Measurements from ENCODE around the gene POLR1G. TPM values are rescaled to one million over a fixed set of nuclear protein-coding genes. Genes with fewer than 3 reads are reported as not detected.
"Not testable (repeated sequence)": the region's sequence is repeated elsewhere in the genome, so short reads cannot be mapped to it uniquely, and the experiment has no call there.

The POLR1G gene
- total and polyA plus RNA-seq, 2 donors from 2014 or later = 2.4 to 3.9 TPM

GRCh38 chr19:45408830-45409556, 2.5 kb downstream of the POLR1G start:
- TF ChIP-seq, protein P1, sequence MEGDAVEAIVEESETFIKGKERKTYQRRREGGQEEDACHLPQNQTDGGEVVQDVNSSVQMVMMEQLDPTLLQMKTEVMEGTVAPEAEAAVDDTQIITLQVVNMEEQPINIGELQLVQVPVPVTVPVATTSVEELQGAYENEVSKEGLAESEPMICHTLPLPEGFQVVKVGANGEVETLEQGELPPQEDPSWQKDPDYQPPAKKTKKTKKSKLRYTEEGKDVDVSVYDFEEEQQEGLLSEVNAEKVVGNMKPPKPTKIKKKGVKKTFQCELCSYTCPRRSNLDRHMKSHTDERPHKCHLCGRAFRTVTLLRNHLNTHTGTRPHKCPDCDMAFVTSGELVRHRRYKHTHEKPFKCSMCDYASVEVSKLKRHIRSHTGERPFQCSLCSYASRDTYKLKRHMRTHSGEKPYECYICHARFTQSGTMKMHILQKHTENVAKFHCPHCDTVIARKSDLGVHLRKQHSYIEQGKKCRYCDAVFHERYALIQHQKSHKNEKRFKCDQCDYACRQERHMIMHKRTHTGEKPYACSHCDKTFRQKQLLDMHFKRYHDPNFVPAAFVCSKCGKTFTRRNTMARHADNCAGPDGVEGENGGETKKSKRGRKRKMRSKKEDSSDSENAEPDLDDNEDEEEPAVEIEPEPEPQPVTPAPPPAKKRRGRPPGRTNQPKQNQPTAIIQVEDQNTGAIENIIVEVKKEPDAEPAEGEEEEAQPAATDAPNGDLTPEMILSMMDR (IDR thresholded peaks at IDR 0.05; ENCODE audit: borderline replicate concordance, extremely low read depth, insufficient read depth) = no peak

GRCh38 chr19:45409557-45409920, 3.1 kb downstream of the POLR1G start:
- FAIRE-seq (no peak), DNase-seq (no peak)
- Histone ChIP-seq H3K4me3 (ENCODE audit: low read length in 3 of 3) (no peak overlapping the region), H3K36me3 (ENCODE audit: control insufficient read depth in 2 of 3, insufficient read depth in 3 of 3, low read length in 3 of 3) (peaks cover 0 to 8% (median 4%) of the 10 kb centered on the region in 3 donors), H3K27me3 (ENCODE audit: control insufficient read depth, insufficient read depth, low read length) (peaks cover 6% of the 10 kb centered on the region), H3K9ac (ENCODE audit: low read length in 3 of 3) (no peak overlapping the region), H3K4me1 (ENCODE audit: control insufficient read depth in 2 of 3, insufficient read depth in 2 of 3, low read depth in 1 of 3, low read length in 3 of 3) (peaks cover 0 to 4% (median 0%) of the 10 kb centered on the region in 3 donors), H3K27ac (ENCODE audit: low read depth in 2 of 2, low read length in 2 of 2) (no peak overlapping the region), H3K9me3 (ENCODE audit: control insufficient read depth in 2 of 3, insufficient read depth in 1 of 3, low read length in 3 of 3) (no peaks in the 10 kb centered on the region)
- intact Hi-C loops (cut with DNase I) = no loop called here
- TF ChIP-seq, protein P1 (IDR thresholded peaks at IDR 0.05; ENCODE audit: borderline replicate concordance, extremely low read depth, insufficient read depth) = no peak

More at GRCh38 chr19:45408830-45409556, 2.5 kb downstream of the POLR1G start:
- Histone ChIP-seq H3K4me3 (ENCODE audit: low read length in 3 of 3) (no peak overlapping the region), H3K27me3 (ENCODE audit: control insufficient read depth, insufficient read depth, low read length) (peaks cover 11% of the 10 kb centered on the region), H3K9me3 (ENCODE audit: control insufficient read depth in 2 of 3, insufficient read depth in 1 of 3, low read length in 3 of 3) (no peaks in the 10 kb centered on the region), H3K36me3 (ENCODE audit: control insufficient read depth in 2 of 3, insufficient read depth in 3 of 3, low read length in 3 of 3) (peaks cover 0 to 6% (median 4%) of the 10 kb centered on the region in 3 donors), H3K27ac (ENCODE audit: low read depth in 2 of 2, low read length in 2 of 2) (no peak overlapping the region), H3K9ac (ENCODE audit: low read length in 3 of 3) (no peak overlapping the region), H3K4me1 (ENCODE audit: control insufficient read depth in 2 of 3, insufficient read depth in 2 of 3, low read depth in 1 of 3, low read length in 3 of 3) (peaks cover 0 to 6% (median 0%) of the 10 kb centered on the region in 3 donors)
- FAIRE-seq (no peak), DNase-seq (no peak)
- intact Hi-C loops (cut with DNase I) = no loop called here

DNA sequence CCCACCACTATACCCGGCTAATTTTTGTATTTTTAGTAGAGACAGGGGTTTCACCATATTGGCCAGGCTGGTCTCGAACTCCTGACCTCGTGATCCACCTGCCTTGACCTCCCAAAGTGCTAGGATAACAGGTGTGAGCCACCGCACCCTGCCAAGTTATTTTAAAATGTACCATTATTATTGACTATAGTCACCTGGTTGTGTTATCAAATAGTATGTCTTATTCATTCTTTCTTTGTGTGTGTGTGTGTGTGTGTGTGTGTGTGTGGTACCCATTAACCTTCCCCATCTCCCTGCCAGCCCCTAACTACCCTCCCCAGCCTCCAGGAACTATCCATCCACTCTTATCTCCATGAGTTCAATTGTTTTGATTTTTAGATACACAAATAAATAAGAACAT, 3.9 kb downstream of the POLR1G start:
- DNase-seq; H3K4me1 ChIP-seq (ENCODE audit: control insufficient read depth in 2 of 3, insufficient read depth in 2 of 3, low read depth in 1 of 3, low read length in 3 of 3); H3K9ac ChIP-seq (ENCODE audit: low read length in 3 of 3); H3K4me3 ChIP-seq (ENCODE audit: low read length in 3 of 3); FAIRE-seq; H3K27ac ChIP-seq (ENCODE audit: low read depth in 2 of 2, low read length in 2 of 2); H3K27me3 ChIP-seq (ENCODE audit: control insufficient read depth, insufficient read depth, low read length); intact Hi-C loops (cut with DNase I); H3K9me3 ChIP-seq (ENCODE audit: control insufficient read depth in 2 of 3, insufficient read depth in 1 of 3, low read length in 3 of 3): not testable (repeated sequence)
- peaks cover 0 to 11% (median 4%) of the 10 kb centered on the region in 3 donors for H3K36me3 ChIP-seq (ENCODE audit: control insufficient read depth in 2 of 3, insufficient read depth in 3 of 3, low read length in 3 of 3)

DNA sequence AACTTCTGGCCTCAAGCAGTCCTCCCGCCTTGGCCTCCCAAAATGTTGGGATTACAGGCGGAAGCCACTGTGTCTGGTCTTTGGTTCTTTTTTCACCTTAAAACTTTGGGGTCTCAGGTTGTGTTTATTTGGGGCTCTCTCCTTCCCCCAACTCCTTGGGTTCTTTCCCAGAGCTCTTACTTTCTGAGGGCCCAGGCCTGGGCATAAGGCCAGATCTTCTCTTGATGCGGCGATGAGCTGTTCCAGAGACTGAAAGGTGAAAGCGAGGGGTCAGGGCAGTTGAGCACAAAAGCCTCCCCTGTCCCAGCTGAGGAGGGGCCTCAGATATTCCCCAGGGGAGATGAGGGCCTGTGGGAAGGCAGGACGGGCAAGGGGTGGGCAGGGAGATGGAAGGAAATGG, 7.1 kb downstream of the POLR1G start:
- FAIRE-seq (no peak), DNase-seq (no peak)
- TF ChIP-seq, protein P1 (IDR thresholded peaks at IDR 0.05; ENCODE audit: borderline replicate concordance, extremely low read depth, insufficient read depth) = no peak
- intact Hi-C loops (cut with DNase I) = no loop called here
- Histone ChIP-seq H3K9ac (ENCODE audit: low read length in 3 of 3) (no peak overlapping the region), H3K27me3 (ENCODE audit: control insufficient read depth, insufficient read depth, low read length) (no peaks in the 10 kb centered on the region), H3K4me3 (ENCODE audit: low read length in 3 of 3) (no peak overlapping the region), H3K27ac (ENCODE audit: low read depth in 2 of 2, low read length in 2 of 2) (no peak overlapping the region), H3K36me3 (ENCODE audit: control insufficient read depth in 2 of 3, insufficient read depth in 3 of 3, low read length in 3 of 3) (peaks cover 0 to 17% (median 6%) of the 10 kb centered on the region in 3 donors), H3K9me3 (ENCODE audit: control insufficient read depth in 2 of 3, insufficient read depth in 1 of 3, low read length in 3 of 3) (no peaks in the 10 kb centered on the region), H3K4me1 (ENCODE audit: control insufficient read depth in 2 of 3, insufficient read depth in 2 of 3, low read depth in 1 of 3, low read length in 3 of 3) (no peaks in the 10 kb centered on the region)

Measured in kidney (tissue), 14 donors.